GM19193 (cell line): Measurements from ENCODE around the gene ACAD9.

Experiments used
- POLR2A ChIP-seq: IDR thresholded peaks from 4 replicates; pipeline ENCODE4 v1.6.1; 2011; ENCODE audit not compliant: insufficient read depth, insufficient read length; ENCODE audit errors: extremely low read depth

The ACAD9 gene

DNA sequence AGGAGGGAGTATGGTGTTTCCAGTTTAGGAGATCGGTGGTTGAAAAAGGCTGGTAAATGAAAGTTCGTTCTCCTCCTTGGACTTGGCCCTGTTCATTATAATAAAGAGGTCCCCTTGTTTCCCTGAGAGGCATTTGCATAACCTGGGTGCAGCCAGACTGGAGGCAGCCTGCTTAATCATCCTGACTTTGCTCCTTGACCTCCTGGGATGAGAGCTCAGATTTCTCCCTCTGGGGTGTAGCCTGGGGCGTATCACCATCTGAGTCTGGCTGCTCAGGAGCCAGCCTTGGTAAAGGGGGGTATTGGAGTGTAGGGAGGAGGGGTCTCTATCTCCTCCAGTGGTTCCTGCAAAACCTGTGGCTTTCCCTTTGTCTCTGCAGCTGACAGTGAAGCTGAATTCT lies 21.3 kb upstream of the ACAD9 start:
- TF ChIP-seq POLR2A = no peak

- no peak for TF ChIP-seq POLR2A
Observed at GRCh38 chr3:128859630-128860029, 19.8 kb upstream of the ACAD9 start.

- no peak for TF ChIP-seq POLR2A
Observed at GRCh38 chr3:128861491-128861890, 17.9 kb upstream of the ACAD9 start.

- no peak for TF ChIP-seq POLR2A
Observed at GRCh38 chr3:128863560-128863959, 15.9 kb upstream of the ACAD9 start.

DNA sequence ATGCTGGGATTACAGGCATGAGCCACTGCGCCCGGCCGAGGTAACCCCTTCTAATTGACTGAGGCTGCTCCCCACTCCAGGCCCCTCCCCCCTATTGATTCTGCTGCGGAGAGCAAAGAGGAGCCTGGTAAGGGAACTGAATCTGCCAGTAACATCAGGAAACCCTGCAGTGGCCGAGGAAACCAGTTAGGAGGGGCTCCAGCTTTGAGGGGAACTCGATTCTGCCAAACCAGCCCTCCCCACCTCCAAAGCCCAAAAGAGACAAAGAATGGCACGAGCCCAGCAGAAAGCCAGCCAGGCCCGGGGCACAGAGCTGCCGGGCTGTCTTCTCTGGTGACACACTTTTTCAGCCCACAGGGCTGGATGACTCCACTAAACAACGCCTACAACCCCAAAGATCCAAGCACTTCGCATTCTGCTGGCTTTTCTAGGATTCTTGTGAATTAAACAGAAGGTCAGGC lies 15.0 kb upstream of the ACAD9 start:
- no peak for TF ChIP-seq POLR2A

DNA sequence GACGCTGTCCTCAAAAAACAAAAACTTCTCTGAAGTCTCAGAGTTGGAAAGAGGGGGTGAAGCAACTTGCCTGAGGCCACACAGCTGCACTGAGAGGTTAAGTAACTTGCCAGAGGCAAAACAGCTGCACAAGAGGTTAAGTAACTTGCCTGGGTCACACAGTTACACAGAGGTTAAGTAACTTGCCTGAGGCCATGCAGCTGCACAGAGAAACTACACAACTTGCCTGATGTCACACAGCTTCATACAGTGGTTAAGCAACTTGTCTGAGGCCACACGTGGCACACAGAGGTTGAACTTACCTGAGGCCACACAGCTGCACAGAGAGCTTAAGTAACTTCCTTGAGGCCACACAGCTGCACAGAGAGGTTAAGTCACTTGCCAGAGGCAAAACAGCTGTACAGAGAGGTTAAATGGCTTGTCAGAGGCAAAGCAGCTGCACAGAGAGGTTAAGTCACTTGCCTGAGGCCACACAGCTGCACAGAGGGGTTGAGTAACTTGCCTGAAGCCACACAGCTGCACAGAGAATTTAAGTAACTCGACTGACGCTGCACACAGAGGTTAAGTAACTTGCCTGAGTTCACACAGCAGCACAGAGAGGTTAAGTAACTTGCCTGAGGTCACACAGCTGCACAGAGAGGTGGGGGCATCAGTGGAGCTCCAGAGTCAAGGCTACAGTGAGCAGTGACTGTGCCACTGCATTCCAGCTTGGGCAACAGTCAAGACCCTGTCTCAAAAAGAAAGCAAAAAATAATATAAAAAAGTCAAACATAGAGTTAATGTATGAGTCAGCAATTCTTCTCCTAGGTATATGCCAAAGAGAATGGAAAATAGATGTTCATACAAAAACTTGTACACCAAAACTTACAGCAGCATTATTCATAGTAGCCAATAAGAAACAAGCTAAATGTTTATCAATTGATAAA lies 12.0 kb upstream of the ACAD9 start:
- TF ChIP-seq POLR2A = no peak

GRCh38 chr3:128870347-128870746 lies 9.1 kb upstream of the ACAD9 start:
- TF ChIP-seq POLR2A = no peak

DNA sequence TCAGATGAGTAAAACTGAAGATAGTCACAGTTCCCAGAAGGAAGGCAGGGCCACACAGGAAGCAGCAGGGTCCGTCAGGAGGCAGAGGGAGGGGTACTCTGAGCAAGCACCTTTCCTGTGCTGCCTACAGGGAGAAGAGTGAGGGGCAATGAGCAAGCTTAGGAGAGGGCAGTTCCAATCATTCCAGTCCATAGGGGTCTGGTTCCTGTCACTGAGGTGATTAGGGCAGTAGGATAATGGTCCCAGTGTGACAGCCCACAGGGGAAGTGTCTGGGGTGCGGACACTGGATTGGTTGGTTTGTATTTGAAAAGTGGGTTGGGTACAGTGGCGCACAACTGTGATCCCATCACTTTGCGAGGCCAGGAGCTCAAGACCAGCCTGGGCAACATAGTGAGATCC lies 7.1 kb upstream of the ACAD9 start:
- no peak for TF ChIP-seq POLR2A

DNA sequence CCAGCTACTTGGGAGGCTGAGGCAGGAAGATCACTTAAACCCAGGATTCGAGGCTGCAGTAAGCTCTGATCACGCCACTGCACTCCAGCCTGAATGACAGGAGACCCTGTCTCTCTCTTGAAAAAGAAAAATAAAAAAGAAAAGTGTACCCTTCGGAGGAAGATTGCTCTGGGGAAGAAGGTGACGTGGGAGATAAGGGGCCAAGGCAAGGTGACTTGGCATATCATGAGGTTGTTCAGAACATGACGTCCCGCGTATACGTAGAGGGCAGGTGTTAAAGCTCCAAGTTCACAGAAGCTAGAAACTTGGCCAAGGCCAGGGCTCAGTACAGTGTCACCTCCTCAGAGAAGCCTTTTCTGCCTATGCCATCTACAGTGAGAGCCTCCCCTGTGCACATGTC lies 6.7 kb upstream of the ACAD9 start:
- no peak for TF ChIP-seq POLR2A

GRCh38 chr3:128873244-128874022 lies 6.0 kb upstream of the ACAD9 start:
- no peak for TF ChIP-seq POLR2A

- no peak for TF ChIP-seq POLR2A
Observed at GRCh38 chr3:128874481-128875180, 4.8 kb upstream of the ACAD9 start.

DNA sequence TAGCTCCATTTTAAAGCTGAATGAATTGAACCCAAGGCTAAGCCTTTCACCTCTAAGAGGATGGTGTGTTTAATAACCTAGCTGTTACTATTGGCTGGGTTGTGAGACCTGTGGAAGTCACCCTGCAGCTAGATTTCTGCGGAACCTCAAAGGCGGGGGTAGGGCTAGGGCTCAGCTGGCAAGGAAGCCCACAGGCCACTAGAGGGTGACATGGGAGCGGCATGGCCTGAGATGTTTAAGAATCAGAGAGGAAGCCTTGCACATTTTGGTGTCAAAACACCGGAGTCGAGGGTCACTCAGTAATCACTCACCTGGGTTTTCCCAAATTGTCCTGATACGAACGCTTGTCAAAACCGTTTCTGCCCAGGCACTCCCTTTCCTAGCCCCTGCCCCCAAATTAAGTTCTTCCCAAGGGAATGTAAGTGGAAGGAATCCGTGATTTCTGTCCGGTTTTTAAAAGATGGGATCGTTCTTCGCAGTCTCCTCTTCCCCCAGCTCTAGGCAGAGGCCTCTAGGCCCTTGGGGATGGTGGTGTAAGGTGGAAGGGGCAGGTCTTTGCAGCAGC lies 3.8 kb upstream of the ACAD9 start:
- TF ChIP-seq POLR2A = no peak

DNA sequence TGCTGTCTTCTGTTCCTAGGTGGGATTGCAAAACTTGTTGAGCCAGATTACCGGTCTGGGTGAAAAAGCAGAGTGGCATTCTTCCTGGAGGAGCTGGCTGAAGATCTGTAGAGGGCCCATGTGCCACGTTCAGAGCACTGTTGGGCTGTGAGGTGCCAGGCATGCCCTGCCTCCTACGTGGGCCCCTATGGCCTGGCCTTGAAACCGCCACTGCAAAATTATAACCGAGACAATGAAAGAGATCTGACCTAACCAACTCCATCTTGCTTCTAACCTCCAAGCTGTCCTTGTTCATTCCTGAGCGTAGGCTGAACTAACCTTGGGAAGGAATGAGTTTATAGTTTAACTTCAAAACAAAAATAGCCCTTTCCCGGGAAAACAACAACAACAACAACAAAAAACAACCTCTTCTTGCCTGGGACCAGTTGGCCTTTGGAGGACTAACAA lies 1.4 kb upstream of the ACAD9 start:
- TF ChIP-seq POLR2A = no peak

DNA sequence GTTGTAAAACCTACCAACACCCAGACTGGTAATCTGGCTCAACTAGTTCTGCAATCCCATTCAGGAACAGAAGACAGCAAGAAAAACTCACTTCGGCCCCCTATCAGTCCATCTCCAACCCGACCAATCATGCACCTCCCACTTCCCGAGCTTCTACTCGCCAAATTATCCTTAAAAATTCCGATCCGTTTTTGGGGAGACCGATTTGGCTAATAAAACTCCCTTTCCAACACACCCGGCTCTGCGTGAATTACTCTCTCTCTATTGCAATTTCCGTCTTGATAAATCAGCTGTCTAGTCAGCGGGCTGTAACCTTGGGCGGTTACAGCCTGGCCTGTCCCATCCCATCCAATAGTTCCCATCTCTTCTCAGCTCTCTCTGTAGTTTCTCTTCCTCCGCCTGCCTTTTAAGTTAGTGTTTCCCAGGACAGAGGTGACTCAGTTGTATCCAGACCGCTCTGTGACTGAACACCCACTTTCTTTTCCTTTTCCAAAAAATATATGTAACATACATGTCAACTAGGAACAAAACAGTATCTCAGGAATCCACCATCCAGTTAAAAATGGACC lies 780 bp upstream of the ACAD9 start:
- TF ChIP-seq POLR2A = no peak
